ENCODE results near the gene ROPN1.
"Not testable (repeated sequence)": the region's sequence is repeated elsewhere in the genome, so short reads cannot be mapped to it uniquely, and the experiment has no call there.

ROPN1 gene

GRCh38 chr3:123991730-123992588, at the start of gene ROPN1:
Gene ROPN1, minus strand, starts transcription at chr3:123992124. Its CDS starts 11,643 bp downstream, at chr3:123980481.
- not testable (repeated sequence) for H3K4me1 ChIP-seq (ENCODE audit: insufficient read depth, low read length, severe bottlenecking); H3K4me3 ChIP-seq (ENCODE audit: low read depth, low read length, poor library complexity, severe bottlenecking); H3K4me2 ChIP-seq (ENCODE audit: low read length); H3F3A ChIP-seq (ENCODE audit: insufficient read depth, low read length); H3K79me2 ChIP-seq (ENCODE audit: insufficient read depth, low read length); H3K9me2 ChIP-seq (ENCODE audit: low read depth, low read length); H3K27ac ChIP-seq (ENCODE audit: low read depth, low read length, poor library complexity, severe bottlenecking); H3K9ac ChIP-seq (ENCODE audit: low read length); H3K9me3 ChIP-seq (ENCODE audit: low read length); H4K20me1 ChIP-seq (ENCODE audit: insufficient read depth, low read length); H3K27me3 ChIP-seq (ENCODE audit: insufficient read depth, low read length); H2AFZ ChIP-seq (ENCODE audit: low read length); H3K36me3 ChIP-seq (ENCODE audit: insufficient read depth, low read length)

- H4K20me1 ChIP-seq (ENCODE audit: insufficient read depth, low read length) = no peaks in the 10 kb centered on the region
- H3K9me3 ChIP-seq (ENCODE audit: low read length) = no peaks in the 10 kb centered on the region
- H3K27ac ChIP-seq (ENCODE audit: low read depth, low read length, poor library complexity, severe bottlenecking) = no peak overlapping the region
- no peak overlapping the region for H3K9ac ChIP-seq (ENCODE audit: low read length)
- no peak overlapping the region for H3K4me3 ChIP-seq (ENCODE audit: low read depth, low read length, poor library complexity, severe bottlenecking)
- no peaks in the 10 kb centered on the region; the same call in 1 of the 2 replicates for H3K27me3 ChIP-seq (ENCODE audit: insufficient read depth, low read length)
- H3K9me2 ChIP-seq (ENCODE audit: low read depth, low read length) = no peaks in the 10 kb centered on the region
- H3K4me1 ChIP-seq (ENCODE audit: insufficient read depth, low read length, severe bottlenecking) = no peaks in the 10 kb centered on the region
- TF ChIP-seq EZH2 (IDR thresholded peaks at IDR 0.05; ENCODE audit: borderline replicate concordance, low read length) (no peak), CTCF (IDR thresholded peaks at IDR 0.05; ENCODE audit: low read length) (no peak)
- no peak overlapping the region for H3K4me2 ChIP-seq (ENCODE audit: low read length)
- no peak overlapping the region for H2AFZ ChIP-seq (ENCODE audit: low read length)
- no peaks in the 10 kb centered on the region for H3K79me2 ChIP-seq (ENCODE audit: insufficient read depth, low read length)
- H3F3A ChIP-seq (ENCODE audit: insufficient read depth, low read length) = no peaks in the 10 kb centered on the region
- H3K36me3 ChIP-seq (ENCODE audit: insufficient read depth, low read length) = no peaks in the 10 kb centered on the region
These were observed 49.6 kb upstream of the ROPN1 start for GRCh38 chr3:124041553-124041952.

- H3K4me2 ChIP-seq (ENCODE audit: low read length) = no peak overlapping the region
- TF ChIP-seq CTCF (IDR thresholded peaks at IDR 0.05; ENCODE audit: low read length) (no peak), EZH2 (IDR thresholded peaks at IDR 0.05; ENCODE audit: borderline replicate concordance, low read length) (no peak)
- no peaks in the 10 kb centered on the region; the same call in 1 of the 2 replicates for H3K27me3 ChIP-seq (ENCODE audit: insufficient read depth, low read length)
- H3K9me3 ChIP-seq (ENCODE audit: low read length) = no peaks in the 10 kb centered on the region
- no peaks in the 10 kb centered on the region for H3K9me2 ChIP-seq (ENCODE audit: low read depth, low read length)
- H3K9ac ChIP-seq (ENCODE audit: low read length) = no peak overlapping the region
- no peaks in the 10 kb centered on the region for H3K36me3 ChIP-seq (ENCODE audit: insufficient read depth, low read length)
- H4K20me1 ChIP-seq (ENCODE audit: insufficient read depth, low read length) = no peaks in the 10 kb centered on the region
- H3K27ac ChIP-seq (ENCODE audit: low read depth, low read length, poor library complexity, severe bottlenecking) = no peak overlapping the region
- no peaks in the 10 kb centered on the region for H3K79me2 ChIP-seq (ENCODE audit: insufficient read depth, low read length)
- H3K4me3 ChIP-seq (ENCODE audit: low read depth, low read length, poor library complexity, severe bottlenecking) = no peak overlapping the region
- no peak overlapping the region for H2AFZ ChIP-seq (ENCODE audit: low read length)
- H3K4me1 ChIP-seq (ENCODE audit: insufficient read depth, low read length, severe bottlenecking) = no peaks in the 10 kb centered on the region
- no peaks in the 10 kb centered on the region for H3F3A ChIP-seq (ENCODE audit: insufficient read depth, low read length)
These were observed 45.4 kb upstream of the ROPN1 start for GRCh38 chr3:124037326-124037725.

- H4K20me1 ChIP-seq (ENCODE audit: insufficient read depth, low read length); H3K9me2 ChIP-seq (ENCODE audit: low read depth, low read length); H3K9me3 ChIP-seq (ENCODE audit: low read length); H3K27me3 ChIP-seq (ENCODE audit: insufficient read depth, low read length); H3K36me3 ChIP-seq (ENCODE audit: insufficient read depth, low read length); H3K27ac ChIP-seq (ENCODE audit: low read depth, low read length, poor library complexity, severe bottlenecking); H3K79me2 ChIP-seq (ENCODE audit: insufficient read depth, low read length); H3K9ac ChIP-seq (ENCODE audit: low read length); H3K4me1 ChIP-seq (ENCODE audit: insufficient read depth, low read length, severe bottlenecking); H3K4me3 ChIP-seq (ENCODE audit: low read depth, low read length, poor library complexity, severe bottlenecking); H3K4me2 ChIP-seq (ENCODE audit: low read length); H3F3A ChIP-seq (ENCODE audit: insufficient read depth, low read length); H2AFZ ChIP-seq (ENCODE audit: low read length): not testable (repeated sequence)
These were observed 44.3 kb upstream of the ROPN1 start for GRCh38 chr3:124036214-124036613.
